Measurements from ENCODE around the gene NUDT22. TPM values are rescaled to one million over a fixed set of nuclear protein-coding genes. Genes with fewer than 3 reads are reported as not detected.
A peak's percentile ranks its signal among the peaks of the same experiment; 100 is the strongest.

NUDT22 gene
- polyA plus RNA-seq, 12 donors: 13.1 to 47.0 (median 17.1) TPM; not detected in 1

DNA sequence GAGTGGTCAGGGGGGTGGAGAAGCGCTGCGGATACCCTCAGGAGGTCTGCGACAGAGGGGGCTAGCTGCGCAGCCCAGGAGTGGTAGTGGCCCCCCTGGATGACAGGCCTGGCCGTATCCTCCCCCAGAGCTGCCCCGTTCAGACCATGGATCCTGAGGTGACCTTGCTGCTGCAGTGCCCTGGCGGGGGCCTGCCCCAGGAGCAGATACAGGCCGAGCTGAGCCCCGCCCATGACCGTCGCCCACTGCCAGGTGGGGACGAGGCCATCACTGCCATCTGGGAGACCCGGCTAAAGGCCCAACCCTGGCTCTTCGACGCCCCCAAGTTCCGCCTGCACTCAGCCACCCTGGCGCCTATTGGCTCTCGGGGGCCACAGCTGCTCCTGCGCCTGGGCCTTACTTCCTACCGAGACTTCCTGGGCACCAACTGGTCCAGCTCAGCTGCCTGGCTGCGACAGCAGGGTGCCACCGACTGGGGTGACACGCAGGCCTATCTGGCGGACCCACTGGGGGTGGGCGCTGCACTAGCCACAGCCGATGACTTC, 505 bp downstream of the NUDT22 start:
- DNase-seq: no peak

DNA sequence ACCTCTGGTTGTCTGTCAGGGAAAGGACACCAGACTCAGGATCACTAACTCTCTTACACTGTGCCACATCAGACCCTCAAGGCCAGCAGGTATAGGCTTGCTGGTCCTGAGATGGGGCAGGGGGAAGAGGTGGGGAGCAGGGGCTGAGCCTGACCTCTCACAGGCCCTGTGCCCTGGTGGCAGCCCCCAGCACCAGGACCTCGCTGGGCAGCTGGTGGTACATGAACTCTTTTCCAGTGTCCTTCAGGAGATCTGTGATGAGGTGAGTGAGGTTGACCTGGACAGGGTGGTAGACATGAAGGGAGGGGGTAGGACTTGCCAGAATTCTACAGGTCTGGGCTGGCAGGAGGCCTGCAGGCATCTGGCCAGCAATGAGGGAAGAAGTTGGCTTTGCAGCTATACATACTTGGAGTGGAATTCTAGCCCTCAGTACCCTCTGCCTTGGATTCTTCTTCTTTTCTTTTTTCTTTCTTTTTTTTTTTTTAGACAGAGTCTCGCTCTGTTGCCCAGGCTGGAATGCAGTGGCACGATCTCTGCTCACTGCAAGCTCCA, 1.4 kb downstream of the NUDT22 start:
- no peak for DNase-seq

DNA sequence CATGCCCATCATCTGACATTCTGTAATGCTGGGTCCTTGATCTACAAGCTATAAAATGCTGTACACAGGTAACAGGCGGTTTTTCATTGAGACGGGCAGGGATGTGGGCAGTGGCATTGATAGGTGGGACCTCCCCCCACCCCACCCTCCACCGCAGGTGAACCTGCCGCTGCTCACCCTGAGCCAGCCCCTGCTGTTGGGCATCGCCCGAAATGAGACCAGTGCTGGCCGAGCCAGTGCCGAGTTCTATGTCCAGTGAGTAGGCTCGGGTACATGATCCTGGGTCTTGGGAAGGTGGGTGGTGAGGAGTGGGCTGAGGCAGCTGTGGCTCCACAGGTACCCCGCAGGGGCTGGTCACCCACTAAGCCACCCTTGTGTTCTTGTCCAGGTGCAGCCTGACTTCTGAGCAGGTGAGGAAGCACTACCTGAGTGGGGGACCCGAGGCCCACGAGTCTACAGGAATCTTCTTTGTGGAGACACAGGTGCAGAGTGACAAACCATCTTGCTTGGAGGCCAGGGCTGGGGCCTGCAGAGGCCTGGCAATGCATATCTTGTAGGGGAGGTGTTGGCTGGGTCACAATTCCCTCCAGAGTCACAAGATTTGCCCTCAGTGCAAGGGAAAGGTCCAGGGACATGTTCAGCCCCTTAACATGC, 3.1 kb downstream of the NUDT22 start:
- DNase-seq: no peak

DNA sequence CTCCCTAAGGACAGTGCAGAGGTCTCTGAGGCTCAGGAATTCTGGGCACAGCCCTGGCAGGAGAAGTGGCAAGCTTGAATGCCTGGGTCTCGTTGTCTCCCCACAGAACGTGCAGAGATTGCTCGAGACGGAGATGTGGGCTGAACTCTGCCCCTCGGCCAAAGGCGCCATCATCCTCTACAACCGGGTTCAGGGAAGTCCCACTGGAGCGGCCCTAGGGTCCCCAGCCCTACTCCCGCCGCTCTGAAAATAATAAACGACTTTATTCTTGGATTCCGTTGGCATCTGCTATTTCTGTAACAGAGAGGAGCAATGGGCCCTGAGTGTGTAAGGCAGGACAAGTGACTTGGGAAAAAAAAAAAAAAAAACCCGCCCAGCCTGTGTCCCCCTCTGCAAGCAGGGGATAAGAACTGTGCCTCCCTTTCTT, 3.7 kb downstream of the NUDT22 start:
- no peak for DNase-seq

DNA sequence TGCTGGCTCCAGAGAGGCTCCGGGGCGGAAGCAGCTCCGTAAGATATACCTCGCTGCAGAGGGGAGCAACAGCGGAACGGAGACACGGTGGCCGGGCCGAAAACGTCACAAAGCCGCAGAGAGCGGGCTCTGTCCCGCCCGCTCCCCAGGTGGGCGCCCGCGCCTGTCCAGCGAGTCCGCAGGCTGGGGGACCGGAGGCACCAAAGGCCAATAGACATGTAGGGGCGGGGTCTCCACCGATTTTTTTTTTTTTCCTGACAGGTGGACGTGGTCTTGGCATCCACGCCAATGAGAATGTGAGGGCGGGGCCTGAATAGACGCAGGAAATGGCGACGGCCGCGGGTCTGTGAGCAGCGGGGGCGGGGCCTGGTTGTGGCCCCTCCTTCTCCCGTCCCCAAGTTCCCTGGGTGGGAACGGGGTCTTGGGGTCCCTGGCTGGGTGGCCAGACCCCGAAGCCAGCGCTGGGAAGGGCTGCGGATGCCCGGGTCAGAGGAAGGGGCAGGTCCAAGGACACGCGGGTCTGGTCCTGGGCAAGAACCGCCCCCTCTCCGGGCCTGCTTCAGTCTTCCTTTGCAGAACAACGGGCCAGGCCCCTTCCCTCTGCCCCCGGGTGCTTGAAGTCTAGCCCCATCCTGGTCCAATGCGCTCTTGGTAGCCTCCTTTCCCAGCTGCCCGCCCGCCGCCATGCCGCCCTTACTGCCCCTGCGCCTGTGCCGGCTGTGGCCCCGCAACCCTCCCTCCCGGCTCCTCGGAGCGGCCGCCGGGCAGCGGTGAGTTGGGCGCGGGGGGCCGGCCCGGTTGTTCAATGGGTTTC, 4.3 kb downstream of the NUDT22 start, which contains the start of gene DNAJC4:
Gene DNAJC4 (plus strand): TSS at position 378 of the 814 bp plus-strand sequence. CDS start 307 bp downstream, at position 685.
- DNase-seq: peak; percentile 92

DNA sequence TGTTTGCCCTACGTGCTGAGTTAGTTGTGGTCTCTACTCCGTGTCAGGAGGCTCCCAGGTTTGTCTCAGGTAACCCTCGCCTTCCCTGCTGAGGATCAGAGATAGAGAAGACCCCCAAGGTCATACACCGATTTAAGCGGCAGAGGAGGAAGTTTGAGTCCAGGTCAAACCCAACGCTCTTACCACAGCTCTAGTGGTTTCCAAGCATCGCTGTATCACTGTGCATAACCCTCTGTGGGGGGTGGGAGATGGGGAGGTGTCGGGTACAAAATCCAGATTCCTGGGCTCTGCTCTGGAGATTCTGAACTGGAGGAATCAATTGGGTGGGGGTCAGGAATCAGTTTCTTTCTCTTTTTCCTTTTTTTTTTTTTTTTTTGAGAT, 4.9 kb downstream of the NUDT22 start:
- DNase-seq: no peak

DNA sequence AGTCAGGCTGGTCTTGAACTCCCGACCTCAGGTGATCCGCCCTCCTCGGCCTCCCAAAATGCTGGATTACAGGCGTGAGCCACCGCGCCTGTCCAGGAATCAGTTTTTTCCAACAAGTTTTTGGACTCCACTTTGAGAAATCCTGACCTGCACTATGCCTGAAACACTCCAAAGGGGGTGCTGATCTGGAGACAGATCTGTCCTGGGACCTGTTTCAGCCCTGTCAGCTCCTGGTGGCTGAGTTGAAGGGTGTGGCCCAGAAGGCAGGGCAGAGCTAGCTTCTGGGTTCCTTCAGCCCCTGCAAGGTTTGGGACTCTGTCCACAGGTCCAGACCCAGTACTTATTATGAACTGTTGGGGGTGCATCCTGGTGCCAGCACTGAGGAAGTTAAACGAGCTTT, 5.5 kb downstream of the NUDT22 start:
- DNase-seq: no peak

DNA sequence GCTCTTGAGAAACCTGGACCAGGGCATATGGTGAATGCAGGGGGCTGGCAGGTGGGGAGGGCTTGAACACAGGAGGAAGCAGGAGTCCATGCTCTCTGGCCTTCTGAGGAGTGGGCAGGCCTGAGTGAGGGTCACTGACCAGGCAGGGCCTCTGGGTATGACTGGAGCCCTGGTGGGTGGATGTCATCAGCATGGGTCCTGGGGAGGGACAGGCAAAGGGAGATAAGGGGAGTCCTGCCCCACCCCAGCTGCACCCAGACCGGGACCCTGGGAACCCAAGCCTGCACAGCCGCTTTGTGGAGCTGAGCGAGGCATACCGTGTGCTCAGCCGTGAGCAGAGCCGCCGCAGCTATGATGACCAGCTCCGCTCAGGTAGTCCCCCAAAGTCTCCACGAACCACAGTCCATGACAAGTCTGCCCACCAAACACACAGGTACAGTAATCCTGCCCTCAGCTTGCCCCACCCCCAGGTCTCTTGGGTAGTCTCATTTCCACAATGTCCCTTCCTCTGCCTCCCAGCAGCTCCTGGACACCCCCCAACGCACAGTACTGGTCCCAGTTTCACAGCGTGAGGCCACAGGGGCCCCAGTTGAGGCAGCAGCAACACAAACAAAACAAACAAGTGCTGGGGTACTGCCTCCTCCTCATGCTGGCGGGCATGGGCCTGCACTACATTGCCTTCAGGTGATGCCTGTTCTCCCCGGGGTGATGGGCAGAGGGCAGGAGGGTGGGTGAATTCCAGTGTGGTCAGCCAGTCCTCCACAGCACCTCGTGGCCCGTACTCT, 6.3 kb downstream of the NUDT22 start:
- DNase-seq: no peak

DNA sequence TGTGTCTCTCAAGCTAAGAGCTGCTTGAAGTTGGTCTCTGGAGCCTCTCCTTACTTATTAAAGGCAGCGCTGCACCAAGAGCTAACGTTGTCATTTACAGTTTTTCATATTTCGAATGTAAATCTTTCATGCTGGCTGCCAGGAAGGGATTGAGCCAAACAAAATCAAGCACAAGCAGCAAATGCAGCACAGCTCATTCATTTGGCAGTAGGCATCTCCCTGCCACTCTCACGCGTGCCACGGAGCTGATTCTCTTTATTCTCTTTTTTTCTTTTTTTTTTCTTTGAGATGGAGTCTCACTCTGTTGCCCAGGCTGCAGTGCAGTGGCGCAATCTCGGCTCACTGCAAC, 6.9 kb downstream of the NUDT22 start:
- DNase-seq: no peak

DNA sequence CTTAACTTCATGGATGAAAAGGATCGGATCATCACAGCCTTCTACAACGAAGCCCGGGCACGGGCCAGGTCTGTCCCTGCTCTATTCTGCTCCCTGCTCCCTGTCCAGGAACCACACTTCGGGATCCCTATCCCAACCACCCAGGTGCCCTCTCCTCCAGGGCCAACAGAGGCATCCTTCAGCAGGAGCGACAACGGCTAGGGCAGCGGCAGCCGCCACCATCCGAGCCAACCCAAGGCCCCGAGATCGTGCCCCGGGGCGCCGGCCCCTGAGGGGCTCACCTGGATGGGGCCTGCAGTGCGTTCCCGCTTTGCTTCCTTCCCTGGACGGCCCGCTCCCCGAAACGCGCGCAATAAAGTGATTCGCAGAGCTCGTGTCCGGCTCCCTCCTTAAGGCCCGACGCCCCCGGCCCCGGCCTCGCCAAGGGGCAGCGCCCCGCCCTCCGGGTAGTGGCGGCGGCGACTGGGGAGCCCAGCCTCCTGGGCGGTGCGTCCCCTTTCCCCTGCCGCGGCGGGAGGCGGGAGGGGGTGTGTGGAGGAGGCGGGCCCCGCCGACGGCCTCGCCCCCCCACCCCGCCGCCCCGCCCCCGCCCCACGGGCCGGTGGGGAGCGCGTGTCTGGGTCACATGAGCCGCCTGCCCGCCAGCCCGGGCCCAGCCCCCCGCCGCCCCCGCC, 8.0 kb downstream of the NUDT22 start, which contains the start of gene VEGFB:
Gene VEGFB (plus strand): TSS at position 672 of the 674 bp plus-strand sequence. CDS start 250 bp downstream, outside the sequence.
- no peak for DNase-seq

DNA sequence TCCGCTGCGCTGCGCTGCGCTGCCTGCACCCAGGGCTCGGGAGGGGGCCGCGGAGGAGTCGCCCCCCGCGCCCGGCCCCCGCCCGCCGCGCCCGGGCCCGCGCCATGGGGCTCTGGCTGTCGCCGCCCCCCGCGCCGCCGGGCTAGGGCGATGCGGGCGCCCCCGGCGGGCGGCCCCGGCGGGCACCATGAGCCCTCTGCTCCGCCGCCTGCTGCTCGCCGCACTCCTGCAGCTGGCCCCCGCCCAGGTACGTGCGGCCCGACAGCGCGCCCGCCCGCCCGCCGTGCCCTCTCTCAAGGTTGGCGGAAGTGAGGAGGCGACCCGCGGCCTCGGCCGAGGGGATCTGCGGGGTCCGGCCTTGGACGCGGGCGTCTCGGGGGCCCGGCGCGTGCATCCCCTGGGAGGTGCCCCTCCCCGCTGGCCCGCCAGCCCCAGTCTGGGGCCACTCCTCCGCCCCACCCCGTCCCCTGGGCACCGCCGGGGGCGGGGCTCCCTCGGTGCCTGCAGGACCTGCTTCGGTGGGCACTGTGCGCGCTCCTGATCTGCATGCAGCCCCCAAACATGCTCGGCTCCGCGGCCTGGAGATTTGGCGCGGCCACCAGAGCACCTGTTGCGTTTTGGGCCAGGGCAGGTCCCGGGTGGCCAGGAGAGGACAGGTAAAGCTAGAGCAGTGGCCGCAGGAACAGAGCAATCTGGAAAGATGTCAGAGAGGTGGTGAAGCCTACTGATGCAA, 8.7 kb downstream of the NUDT22 start:
- no peak for DNase-seq

DNA sequence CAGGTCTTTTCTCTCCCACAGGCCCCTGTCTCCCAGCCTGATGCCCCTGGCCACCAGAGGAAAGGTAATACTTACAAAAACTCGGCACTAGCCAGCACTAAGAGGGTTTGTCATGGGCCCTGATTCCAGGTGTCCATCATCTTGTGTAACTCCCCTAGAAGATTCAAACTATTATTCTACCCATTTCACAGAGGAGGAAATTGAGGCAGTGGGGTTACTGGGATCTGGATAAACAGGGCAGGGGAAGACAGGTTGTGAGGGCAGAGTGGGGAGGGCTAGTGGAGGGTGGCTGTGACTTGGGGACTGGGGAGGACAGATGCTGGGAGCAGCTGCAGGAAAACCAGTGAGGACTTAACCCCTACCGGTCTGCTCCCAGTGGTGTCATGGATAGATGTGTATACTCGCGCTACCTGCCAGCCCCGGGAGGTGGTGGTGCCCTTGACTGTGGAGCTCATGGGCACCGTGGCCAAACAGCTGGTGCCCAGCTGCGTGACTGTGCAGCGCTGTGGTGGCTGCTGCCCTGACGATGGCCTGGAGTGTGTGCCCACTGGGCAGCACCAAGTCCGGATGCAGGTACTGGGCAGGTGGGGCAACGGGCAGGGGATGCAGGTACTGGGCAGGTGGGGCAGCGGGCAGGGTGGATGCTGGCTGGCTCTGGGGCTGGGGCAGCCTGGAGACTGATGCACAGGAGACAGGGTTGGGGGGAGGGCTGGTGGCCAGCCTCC, 9.5 kb downstream of the NUDT22 start:
- no peak for DNase-seq

DNA sequence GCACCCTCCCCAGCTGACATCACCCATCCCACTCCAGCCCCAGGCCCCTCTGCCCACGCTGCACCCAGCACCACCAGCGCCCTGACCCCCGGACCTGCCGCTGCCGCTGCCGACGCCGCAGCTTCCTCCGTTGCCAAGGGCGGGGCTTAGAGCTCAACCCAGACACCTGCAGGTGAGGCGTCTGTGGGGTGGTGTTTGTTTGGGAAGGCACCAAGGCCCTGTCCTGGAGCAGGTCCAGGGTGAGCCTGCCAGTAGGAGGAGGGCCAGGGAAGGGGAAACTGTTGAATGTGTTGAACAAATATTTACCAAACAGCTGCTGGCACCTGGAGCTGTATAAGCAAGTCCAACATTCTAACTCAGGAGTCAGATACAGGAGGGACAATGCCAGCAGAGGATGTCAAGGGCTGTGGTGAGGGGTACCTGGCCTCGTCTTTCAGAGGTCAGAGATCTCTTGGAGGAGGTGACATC, 11.4 kb downstream of the NUDT22 start:
- no peak for DNase-seq

DNA sequence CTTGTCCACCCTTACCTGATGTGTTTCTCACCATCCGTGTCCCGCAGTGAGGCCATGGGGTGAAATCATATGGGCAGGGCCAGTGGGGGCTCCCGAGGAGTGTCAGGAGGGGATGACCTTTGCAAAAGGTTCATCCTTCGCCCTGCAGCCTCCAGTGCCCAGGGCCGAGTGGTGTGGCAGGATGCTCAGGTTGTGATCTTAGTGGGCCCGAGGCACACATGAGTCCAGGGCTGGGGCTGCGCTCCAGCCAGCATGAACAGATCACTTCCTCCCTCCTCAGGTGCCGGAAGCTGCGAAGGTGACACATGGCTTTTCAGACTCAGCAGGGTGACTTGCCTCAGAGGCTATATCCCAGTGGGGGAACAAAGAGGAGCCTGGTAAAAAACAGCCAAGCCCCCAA, 12.0 kb downstream of the NUDT22 start:
- DNase-seq: no peak

DNA sequence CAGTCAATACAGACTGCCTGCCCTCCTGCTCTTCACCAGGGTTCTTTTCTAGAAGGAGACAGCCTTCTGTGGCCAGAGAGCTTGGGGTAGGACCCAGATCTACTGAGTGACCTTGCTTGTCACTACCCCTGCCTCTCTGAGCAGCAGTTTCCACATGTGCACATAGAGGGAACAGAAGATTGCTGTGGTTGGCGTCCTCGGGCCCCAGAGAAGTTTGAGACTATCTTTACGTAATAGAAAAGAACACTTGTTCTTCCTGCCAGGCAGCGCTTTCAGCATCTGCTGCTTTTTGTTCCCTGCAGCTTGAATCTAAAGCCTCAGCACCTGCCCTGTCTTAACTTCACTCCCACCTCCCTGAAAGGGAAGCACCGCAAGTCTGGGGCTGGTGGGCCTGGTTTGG, 12.9 kb downstream of the NUDT22 start:
- DNase-seq: no peak

DNA sequence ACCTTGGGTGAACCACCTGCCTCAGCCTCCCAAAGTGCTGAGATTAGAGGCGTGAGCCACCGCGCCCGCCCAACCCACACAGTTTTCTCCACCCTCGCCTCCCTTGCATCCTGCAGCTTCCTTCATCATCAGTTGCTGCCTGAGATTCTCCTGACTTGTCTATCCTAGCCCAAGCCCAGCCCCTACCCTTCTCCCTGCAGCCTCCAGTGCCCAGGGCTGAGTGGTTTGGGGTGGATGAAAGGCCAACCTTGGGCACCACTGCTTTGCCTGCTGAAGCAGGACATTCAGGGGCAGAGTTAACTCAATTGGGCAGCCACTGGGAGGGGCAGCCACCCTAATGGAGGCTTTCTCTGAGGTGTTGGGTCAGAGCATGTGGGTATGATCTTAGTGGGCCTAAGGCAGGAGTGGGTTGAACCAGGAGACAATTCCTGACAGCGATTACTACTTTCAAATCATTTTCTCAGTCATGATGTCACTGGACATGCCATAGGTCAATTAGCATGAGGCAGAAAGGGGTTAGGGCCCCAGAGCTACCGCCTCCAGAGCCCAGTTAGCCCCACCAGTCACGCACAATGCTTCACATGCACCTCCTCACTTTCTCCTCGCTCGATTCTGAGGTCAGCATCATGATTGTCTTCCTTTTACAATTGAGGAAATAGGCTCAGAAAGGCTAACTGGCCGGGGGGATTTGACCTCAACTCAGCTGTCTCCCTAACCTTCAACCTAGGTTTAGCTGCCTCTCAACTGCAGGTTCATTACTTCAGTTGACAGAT, 13.8 kb downstream of the NUDT22 start:
- no peak for DNase-seq

DNA sequence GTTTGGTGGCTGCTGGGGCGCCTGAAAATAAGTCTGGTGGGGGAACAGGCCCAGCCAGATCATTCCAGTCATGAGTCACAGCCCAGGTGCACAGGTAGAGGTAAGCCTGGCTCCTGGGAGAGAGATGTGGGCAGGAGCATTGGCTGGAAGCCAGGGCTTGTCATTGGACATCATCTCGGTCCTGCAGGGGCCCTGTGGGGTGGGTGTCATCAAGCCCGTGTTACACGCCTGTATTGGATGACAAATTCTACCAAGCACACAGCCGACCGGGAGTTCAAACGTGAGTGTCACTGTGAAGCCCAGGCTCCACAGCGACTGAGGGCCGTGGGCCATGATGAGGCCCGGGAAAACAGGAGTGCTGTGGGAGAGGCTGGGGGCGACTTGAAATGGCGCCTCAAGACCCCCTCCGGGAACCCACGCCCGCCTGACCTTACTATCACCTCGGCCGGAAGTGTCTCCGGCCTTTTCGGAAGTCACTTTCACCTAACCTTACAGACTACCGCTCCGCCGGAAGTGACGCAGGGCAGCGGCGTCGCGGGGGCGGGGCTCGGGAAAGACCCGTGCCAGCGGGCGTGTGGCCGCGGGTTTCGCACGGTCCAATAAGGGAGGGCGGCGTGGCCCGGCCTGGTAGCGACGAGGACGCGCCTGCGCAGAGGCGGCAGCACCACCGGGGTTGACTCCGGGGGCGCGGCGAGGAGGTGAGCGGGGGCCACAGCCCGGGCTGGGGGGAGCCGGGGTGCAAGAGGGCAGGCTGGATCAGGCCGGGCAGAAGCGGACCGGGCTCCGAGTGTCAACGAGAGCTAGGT, 14.6 kb downstream of the NUDT22 start, which contains the start of gene FKBP2:
Gene FKBP2 (plus strand): TSS at position 661 of the 806 bp plus-strand sequence. CDS start 1,293 bp downstream, outside the sequence.
- peak; percentile 98 for DNase-seq

DNA sequence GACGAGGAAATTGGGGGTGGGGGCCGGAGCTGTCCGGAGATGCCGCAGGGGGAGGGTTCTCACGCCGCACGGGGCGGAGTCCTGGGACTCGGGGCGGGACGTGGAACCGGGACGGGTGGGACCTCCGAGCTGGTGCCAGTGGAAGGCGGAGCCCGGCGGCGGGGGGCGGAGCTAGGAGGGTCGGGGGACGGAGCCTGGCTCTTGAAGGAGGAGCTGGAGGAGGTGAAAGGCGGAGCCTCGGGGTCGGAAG, 15.1 kb downstream of the NUDT22 start:
- DNase-seq: no peak

Measured in muscle of arm (tissue), 12 donors.